HG03354 (cell line): ENCODE measurements around the gene FHIP1B.

ENCODE experiments used
- ATAC-seq: cut with Tn5 transposase; IDR thresholded peaks from one replicate; pipeline ENCODE4 v1.9.1; 2021; ENCODE audit warnings: mild to moderate bottlenecking; ENCODE audit not compliant: unreplicated experiment, poor library complexity, severe bottlenecking

The FHIP1B gene

DNA sequence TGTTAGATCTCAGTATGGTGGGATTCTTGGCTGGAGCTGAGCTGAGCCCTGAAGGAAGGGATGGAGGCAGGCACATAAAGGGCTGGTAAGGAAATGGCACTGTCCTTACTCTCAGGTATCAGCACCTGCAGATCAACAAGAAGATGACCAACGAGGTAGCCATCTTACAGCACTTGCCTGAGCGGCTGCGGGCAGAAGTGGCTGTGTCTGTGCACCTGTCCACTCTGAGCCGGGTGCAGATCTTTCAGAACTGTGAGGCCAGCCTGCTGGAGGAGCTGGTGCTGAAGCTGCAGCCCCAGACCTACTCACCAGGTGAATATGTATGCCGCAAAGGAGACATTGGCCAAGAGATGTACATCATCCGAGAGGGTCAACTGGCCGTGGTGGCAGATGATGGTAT, 6.9 kb upstream of the FHIP1B start:
- no peak for ATAC-seq

GRCh38 chr11:6240781-6241180, 6.3 kb upstream of the FHIP1B start:
- no peak for ATAC-seq

- no peak for ATAC-seq
These were observed 5.7 kb upstream of the FHIP1B start for GRCh38 chr11:6240139-6240538.

GRCh38 chr11:6238902-6239301, 4.5 kb upstream of the FHIP1B start, which contains the start of gene CNGA4:
Gene CNGA4 (plus strand): TSS chr11:6239089. CDS start chr11:6239207, 118 bp downstream.
- ATAC-seq: no peak

DNA sequence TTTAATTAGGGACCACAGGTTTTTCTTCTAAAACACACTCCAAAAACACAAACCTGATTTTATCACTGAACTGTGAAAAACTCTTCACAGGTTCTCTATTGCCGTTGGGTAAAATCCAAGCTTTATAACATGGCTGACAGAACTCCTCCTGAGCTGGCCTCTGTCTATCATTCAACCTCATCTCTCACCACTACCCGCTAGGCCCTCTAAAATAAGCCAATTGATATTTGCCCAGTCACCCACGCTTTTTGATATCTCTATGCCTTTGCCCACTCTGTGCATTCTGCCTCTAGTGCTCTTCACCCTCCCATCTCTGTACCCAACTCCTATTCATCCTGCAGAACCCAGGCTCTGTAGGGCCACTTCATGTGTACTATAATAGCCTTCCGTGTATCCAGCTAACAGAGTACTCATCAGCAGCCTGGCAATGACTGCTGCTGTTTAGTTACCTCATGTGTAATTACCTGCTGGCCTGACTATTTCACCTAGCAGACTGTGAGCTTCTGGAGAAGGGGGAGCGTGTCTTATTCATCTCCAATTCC, 3.4 kb upstream of the FHIP1B start:
- ATAC-seq: no peak

DNA sequence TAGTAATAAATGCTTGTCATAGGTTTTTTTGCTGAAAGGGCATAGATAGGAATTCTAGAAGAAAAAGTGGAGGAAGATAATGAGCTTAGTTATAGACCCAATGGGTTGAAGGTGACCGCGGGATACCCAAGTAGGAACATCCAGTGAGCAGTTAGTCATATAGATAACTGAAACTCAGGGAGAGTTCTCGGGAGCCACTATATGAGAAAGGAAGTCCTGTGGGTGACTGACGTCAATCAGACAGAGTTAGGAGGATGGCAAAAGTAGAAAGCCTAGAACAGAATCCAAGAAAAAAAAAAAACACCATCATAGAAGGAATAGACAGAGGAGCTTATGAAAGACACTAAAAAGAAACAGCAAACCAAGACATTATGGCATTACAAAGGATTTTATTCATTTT, 2.8 kb upstream of the FHIP1B start:
- ATAC-seq: no peak

DNA sequence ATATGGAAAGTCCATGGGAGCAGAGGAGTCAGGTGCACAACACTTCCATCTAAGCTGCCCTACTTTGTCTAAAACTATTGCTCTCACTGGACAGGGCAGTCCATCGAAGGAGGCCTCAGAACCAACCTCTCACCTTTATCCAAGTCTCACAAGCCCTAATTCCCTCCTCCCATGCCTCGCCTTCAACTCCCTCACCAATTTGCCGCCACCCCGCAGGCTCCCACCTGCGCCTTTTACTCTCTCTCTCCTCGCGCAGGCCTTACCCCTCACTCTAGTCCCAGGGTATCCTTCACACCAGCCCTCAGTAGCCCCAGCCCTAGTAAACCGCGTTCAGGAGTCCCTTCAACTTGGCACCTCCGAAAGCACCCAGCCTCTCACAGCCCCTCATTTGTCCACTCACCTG, 451 bp downstream of the FHIP1B start:
- peak; percentile 1 for ATAC-seq

DNA sequence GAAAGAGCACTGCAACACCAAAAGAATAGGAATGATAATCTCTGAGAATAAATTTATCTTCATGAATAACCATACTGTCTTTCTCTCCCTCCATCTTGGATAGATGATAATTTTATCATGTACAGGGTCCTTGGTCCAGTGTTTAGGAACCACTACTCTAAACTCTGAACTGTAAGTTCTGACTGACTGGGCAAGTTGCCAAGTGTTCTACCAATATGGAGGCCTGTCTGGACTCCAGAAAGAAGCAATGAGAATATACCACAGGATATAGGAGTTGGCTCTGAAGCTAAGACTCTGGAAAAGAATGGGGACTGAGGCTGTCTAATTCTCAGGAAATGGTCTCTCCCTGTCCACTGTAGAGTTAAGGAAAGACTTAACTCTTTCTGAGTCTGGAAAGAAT, 1.5 kb downstream of the FHIP1B start:
- no peak for ATAC-seq

GRCh38 chr11:6229911-6230310, 4.5 kb downstream of the FHIP1B start:
- no peak for ATAC-seq

DNA sequence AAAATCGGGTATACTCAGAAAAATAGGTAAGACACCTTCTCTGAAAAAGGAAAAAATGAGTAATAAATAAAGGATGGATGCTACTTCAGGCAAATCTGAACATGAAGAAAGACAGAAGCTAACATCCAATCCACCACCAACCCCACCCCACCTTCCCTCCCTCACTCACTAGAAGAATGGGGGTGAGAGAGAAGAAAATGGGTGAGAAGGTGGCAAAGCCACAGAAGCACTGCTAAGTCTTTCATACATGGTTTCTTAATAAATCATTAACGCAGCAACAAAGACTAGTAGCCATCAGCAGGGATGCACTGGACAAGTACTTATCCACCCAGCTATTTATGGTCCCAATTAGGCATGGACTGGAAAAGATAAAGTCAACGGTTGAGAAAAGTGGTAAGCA, 5.9 kb downstream of the FHIP1B start:
- ATAC-seq: no peak

DNA sequence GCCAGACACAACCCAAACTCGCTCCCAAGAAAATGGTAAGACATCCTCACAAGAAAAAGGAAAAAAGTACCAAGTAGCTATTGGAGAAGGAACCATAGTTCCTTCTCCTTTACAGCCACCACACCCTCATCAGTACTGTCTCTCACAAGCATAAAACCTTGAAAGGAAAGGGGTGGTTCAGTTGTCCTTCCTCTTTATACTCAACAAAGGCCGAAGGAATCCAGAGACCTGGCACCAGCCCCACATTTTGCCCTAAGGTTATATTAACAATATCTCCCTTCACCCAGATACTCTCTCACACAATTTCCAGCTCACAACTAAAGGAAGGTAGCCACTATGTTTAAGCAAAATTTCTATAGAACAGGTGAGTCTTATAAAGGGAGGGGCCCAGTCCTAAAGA, 8.5 kb downstream of the FHIP1B start:
- ATAC-seq: no peak

DNA sequence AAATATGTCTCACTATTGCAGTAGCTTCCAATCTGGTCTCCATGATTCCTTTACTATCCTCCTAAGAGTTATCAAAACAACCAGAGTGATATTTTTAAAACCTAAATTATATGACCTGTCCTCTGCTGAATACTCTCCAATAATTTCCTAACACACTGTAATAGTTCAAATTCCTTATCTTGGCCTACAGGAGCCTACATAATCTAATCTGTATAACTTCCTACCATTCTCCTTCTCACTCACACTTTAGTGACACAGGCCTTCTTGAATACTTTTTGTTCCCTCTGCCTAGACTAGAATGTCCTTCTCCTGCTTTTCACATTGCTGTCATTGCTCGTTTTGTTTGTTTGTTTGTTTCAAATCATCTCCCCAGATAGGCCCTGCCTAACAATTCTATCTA, 9.4 kb downstream of the FHIP1B start:
- ATAC-seq: no peak

GRCh38 chr11:6224421-6224820, 10.0 kb downstream of the FHIP1B start:
- no peak for ATAC-seq

DNA sequence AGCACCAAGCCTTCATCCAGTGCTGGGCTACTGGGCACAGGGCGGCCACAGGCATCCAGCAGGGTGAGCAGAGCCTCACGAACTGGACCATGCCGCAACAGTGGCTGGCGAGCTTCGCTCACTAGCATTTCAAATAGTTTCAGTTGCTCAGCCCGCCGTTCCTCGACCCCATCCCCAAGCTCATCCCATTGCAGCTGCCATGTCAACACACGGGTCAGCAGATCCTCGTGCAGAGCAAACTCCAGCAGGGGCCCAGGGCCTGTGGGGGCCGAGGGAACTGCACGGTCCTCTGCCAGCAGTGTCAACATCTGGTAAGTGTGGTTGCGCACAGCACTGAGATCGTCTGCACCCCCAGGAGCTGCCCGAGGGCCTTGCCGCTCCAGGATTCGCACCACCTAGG, 10.6 kb downstream of the FHIP1B start:
- no peak for ATAC-seq

GRCh38 chr11:6219359-6219758, 15.1 kb downstream of the FHIP1B start:
- no peak for ATAC-seq

DNA sequence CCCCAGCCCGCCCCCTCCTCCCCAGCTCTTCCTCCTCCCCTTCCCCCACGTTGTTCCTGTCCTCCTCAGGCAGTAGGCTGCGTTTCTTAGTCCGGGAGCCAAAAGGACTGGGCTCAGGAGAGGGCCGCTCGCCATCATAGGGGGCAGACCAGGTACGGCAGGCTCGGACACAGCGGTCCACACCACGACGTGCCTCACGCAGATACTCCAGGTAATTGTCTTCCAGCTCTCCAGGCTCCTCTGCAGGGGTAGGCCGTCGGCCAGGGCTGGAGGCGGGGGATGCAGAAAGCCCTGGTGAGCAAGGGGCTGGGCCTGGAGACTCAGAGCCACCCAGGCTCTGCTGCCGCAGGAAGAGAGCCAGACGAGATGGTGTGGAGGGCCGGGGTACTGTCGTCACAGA, 16.7 kb downstream of the FHIP1B start:
- no peak for ATAC-seq

GRCh38 chr11:6216501-6216900, 17.9 kb downstream of the FHIP1B start:
- ATAC-seq: no peak

- ATAC-seq: no peak
These were observed 19.9 kb downstream of the FHIP1B start for GRCh38 chr11:6214530-6214929.

- ATAC-seq: no peak
These were observed 24.0 kb downstream of the FHIP1B start for GRCh38 chr11:6210274-6210955.

DNA sequence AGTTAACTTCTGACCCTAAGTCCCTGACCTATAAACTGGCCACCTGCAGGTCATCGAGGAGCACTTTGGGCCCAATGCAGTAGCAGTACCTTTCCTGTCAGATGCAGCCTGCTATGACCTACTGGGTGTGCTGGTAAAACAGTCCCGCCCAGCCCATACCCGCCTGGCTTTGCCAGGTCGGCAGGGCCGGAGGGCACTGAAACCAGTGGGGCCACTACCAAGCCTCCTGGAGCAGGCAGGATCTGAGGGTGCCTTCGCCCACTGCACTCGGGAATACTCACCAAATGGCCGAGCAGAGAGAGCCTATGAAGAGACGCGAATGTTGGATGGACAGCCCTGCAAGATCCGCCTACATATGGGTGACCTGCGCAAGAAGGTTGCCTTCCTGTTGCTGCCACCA, 24.6 kb downstream of the FHIP1B start:
- ATAC-seq: no peak

DNA sequence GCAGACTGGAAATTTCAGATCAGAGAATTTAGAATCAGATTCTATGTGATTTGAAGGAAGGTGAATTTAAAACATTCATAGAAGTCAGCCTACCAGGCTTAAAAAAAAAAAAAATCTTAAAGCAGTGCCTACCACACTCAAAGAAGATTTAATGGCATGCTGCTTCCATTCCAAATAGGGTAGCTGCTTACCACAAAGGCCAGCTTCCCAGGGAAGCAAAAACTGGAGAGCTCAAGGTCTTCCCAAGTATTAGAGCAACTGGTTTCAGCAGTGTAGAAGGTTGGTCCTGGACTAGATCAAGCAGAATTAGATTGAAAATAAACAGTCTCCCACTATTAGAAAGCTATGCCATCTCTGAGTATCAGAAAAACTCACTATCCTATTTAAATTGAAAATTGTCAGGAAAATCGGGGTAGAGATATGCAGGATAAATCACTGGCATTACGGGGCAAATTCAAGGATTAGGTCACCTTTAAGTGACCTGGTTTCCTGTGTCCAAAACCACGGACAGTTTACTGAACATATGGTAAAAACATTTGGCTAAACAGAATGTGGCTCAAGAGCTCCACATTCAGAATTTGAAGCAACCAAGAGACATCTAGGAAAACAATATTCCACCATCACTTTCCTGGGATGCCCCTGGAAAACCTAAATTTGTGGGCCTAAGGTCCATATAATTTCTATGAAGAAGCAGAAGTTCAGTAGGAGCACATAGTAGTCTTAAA, 27.8 kb downstream of the FHIP1B start:
- no peak for ATAC-seq
